HepG2 (cell line): ENCODE data around the gene B3GNT9. TPM values are rescaled to one million over a fixed set of nuclear protein-coding genes. Genes with fewer than 3 reads are reported as not detected.

Experiments
- ATAC-seq: fragments of 200-7000 bp; cut with Tn5 transposase; 3 replicates; pipeline ENCODE4 v1.9.1; 2020; ENCODE audit warnings: mild to moderate bottlenecking, moderate library complexity
- BruUV-seq: library from RNA; stranded (reverse); fragments of 400-500 nt; replicated peaks from 2 replicates; lab custom pipeline; 2021; lab: Mats Ljungman, UMichigan
- CTCF ChIA-PET: fragments of 300-600 bp; formaldehyde crosslinking; extraction: SDS; loops from one replicate; lab custom pipeline; 2021; ENCODE audit warnings: low total read pairs, inconsistent platforms, low intra/inter-chr PET ratio; lab: Yijun Ruan, JAX
- POLR2A ChIA-PET: fragments of 350-600 bp; sonication (Branson Sonifier 250); formaldehyde crosslinking; loops from one replicate; lab custom pipeline; 2020; ENCODE audit warnings: antibody characterized with exemption, inconsistent platforms; lab: Yijun Ruan, JAX
- DNase-seq: peaks from one replicate; pipeline ENCODE4 v3.0.0-alpha.2; 2015; ENCODE audit warnings: low spot score
- FAIRE-seq: peaks from 3 replicates; lab custom pipeline; 2011; peaks lifted over from hg19 to GRCh38; lab: Jason Lieb, UNC
- H2AFZ ChIP-seq: one replicate; pipeline ENCODE4 v1.6.1; 2011; ENCODE audit warnings: low read length, inconsistent platforms
- H3K27ac ChIP-seq: fragments of 300-600 bp; 3 replicates; pipeline ENCODE4 v1.8.0; 2011; ENCODE audit warnings: mixed run types, mild to moderate bottlenecking, mixed read lengths, low read length, inconsistent platforms; ENCODE audit not compliant: insufficient read depth; ENCODE audit errors: extremely low read length
- H3K27me3 ChIP-seq, 2 experiments: fragments of 200-600 bp in 1 of 2; 2 replicates in 1 of 2; 3 replicates in 1 of 2; pipeline versions ENCODE4 v1.6.0 to v1.8.0; 2011; ENCODE audit warnings: low read length in 2 of 2, mild to moderate bottlenecking in 2 of 2, moderate library complexity in 2 of 2, inconsistent platforms in 1 of 2; ENCODE audit not compliant: insufficient read depth in 2 of 2, control insufficient read depth in 1 of 2
- H3K36me3 ChIP-seq, 2 experiments: fragments of 200-600 bp in 1 of 2; replicated peaks in 1 of 2; 2 replicates in 1 of 2; 3 replicates in 1 of 2; pipeline versions ENCODE4 v1.5.1 to v1.8.0; 2011; ENCODE audit warnings: low read length in 2 of 2, inconsistent platforms in 1 of 2; ENCODE audit not compliant: insufficient read depth in 2 of 2, control insufficient read depth in 1 of 2
- H3K4me1 ChIP-seq: 2 replicates; pipeline ENCODE4 v1.5.1; 2012; ENCODE audit warnings: low read length, inconsistent platforms; ENCODE audit not compliant: insufficient read depth
- H3K4me2 ChIP-seq: 2 replicates; pipeline ENCODE4 v1.6.0; 2011; ENCODE audit warnings: low read depth, low read length, inconsistent platforms
- H3K4me3 ChIP-seq, 3 experiments: fragments of 200-600 bp in 1 of 3; sonication (generic), shearing (Covaris generic) in 1 of 3; replicated peaks in 1 of 3; 2 replicates each; pipeline ENCODE4 v1.5.1; 2011 to 2016; ENCODE audit warnings: low read length in 3 of 3, inconsistent platforms in 2 of 3, low read depth in 2 of 3, mild to moderate bottlenecking in 2 of 3, control low read depth in 1 of 3, mixed read lengths in 1 of 3; ENCODE audit not compliant: insufficient read depth in 1 of 3
- H3K79me2 ChIP-seq: one replicate; pipeline ENCODE4 v1.6.1; 2011; ENCODE audit warnings: low read length, inconsistent platforms; ENCODE audit not compliant: insufficient read depth
- H3K9ac ChIP-seq: 2 replicates; pipeline ENCODE4 v1.6.0; 2011; ENCODE audit warnings: mild to moderate bottlenecking, low read depth, low read length, inconsistent platforms; ENCODE audit not compliant: insufficient read depth
- H3K9me3 ChIP-seq: 2 replicates; pipeline ENCODE4 v1.5.1; 2012; ENCODE audit warnings: mild to moderate bottlenecking, low read length
- H4K20me1 ChIP-seq: 2 replicates; pipeline ENCODE4 v1.6.0; 2011; ENCODE audit warnings: inconsistent platforms, mild to moderate bottlenecking, low read length, moderate library complexity; ENCODE audit not compliant: insufficient read depth
- AGO2 ChIP-seq: fragments of 200-400 bp; formaldehyde crosslinking; optimal IDR thresholded peaks from 2 replicates; pipeline ENCODE3; 2017; ENCODE audit warnings: mild to moderate bottlenecking, low read depth, low read length, moderate library complexity
- MNT ChIP-seq: fragments of 450-650 bp; IDR thresholded peaks from 2 replicates; pipeline ENCODE4 v1.6.1; 2016
- RAD21 ChIP-seq: fragments of 450-650 bp; formaldehyde crosslinking; IDR thresholded peaks from 2 replicates; pipeline ENCODE4 v1.5.0; 2020; ENCODE audit warnings: mild to moderate bottlenecking
- RBM22 ChIP-seq: fragments of 200-400 bp; formaldehyde crosslinking; optimal IDR thresholded peaks from 2 replicates; pipeline ENCODE3; 2017; ENCODE audit warnings: mild to moderate bottlenecking, low read length, moderate library complexity
- U2AF1 ChIP-seq: fragments of 200-400 bp; formaldehyde crosslinking; optimal IDR thresholded peaks from 2 replicates; pipeline ENCODE3; 2017; ENCODE audit warnings: mild to moderate bottlenecking, low read depth, low read length
- WGBS: methylation state at CpG from one replicate; pipeline ENCODE4 v1.1.6; 2017; ENCODE audit warnings: low lambda C conversion rate; 5-methylcytosine and 5-hydroxymethylcytosine counted together
- in situ Hi-C: cut with HindIII; loops from 2 replicates; pipeline ENCODE4 v1.10.0; 2017; ENCODE audit warnings: low pct_unique_long_range_greater_than_20kb; ENCODE audit not compliant: extremely low pct_ligation_motif_present
- intact Hi-C: fragments of 100-400 bp; cut with micrococcal nuclease; formaldehyde crosslinking; loops from one replicate; pipeline ENCODE4 v1.10.0; 2022; ENCODE audit not compliant: unreplicated experiment
- polyA plus RNA-seq, 8 experiments: library from polyadenylated mRNA; depleted of rRNA in 3 of 8; stranded (reverse) in 7 of 8; unstranded in 1 of 8; fragments of >200 nt; fragmentation: Illumina TruSeq in 4 of 8; extraction: Trizol in 4 of 8; gene quantifications; 2 replicates each; pipeline versions ENCODE4 v1.2.1 to v1.2.3, GENCODE V29; 2011 to 2016; ENCODE audit warnings: low read depth in 4 of 8, missing spikeins in 1 of 8, mixed read lengths in 1 of 8; ENCODE audit not compliant: insufficient read depth in 1 of 8
- total RNA-seq, 5 experiments: library from RNA; depleted of rRNA; stranded (reverse); fragments of >200 nt; fragmentation: Illumina TruSeq; extraction: Trizol; gene quantifications; 2 replicates each; pipeline ENCODE4 v1.2.3, GENCODE V29; 2016; ENCODE audit warnings: low read depth in 1 of 5
- TF ChIP-seq, protein P1 (sequence below): IDR thresholded peaks from 2 replicates; pipeline ENCODE4 v1.6.1; 2018; ENCODE audit warnings: missing genetic modification reagents
- TF ChIP-seq, protein P2 (sequence below): sonication (generic); formaldehyde crosslinking; IDR thresholded peaks from 2 replicates; pipeline ENCODE4 v1.4.0; 2020; ENCODE audit warnings: missing genetic modification reagents, borderline replicate concordance
- TF ChIP-seq, protein P3 (sequence below): sonication (generic); formaldehyde crosslinking; IDR thresholded peaks from 2 replicates; pipeline ENCODE4 v1.5.0; 2020; ENCODE audit warnings: mild to moderate bottlenecking, missing genetic modification reagents, moderate library complexity

B3GNT9 gene
- total and polyA plus RNA-seq, 2 of the 13 experiments (the other 11 are each of a cell fraction or from before 2014, with no cell fraction given) = 1.5 to 3.1 TPM

- ChIA-PET POLR2A (interaction anchor here (1.5 kb wide), 1 partner anchor 36 kb away, joined by 6 read pairs; no protein-coding TSS in a partner anchor), CTCF (no interaction called here)
- Histone ChIP-seq H3K27me3 (no peaks in the 10 kb centered on the region; a peak in 1 of 5 replicates), H3K36me3 (peaks cover 54 to 73% of the 10 kb centered on the region in 2 experiments), H3K4me1 (peaks cover 15% of the 10 kb centered on the region), H3K79me2 (no peaks in the 10 kb centered on the region), H2AFZ (no peak overlapping the region), H3K4me2 (no peak overlapping the region), H3K9ac (no peak overlapping the region), H3K27ac (no peak overlapping the region), H3K9me3 (no peaks in the 10 kb centered on the region), H3K4me3 (no peak overlapping the region), H4K20me1 (peaks cover 9% of the 10 kb centered on the region; the same call in 1 of the 2 replicates)
- ATAC-seq = no peak
- in situ Hi-C loops = no loop called here
- FAIRE-seq = no peak
- no peak for DNase-seq
- intact Hi-C loops = no loop called here
- WGBS = 94% methylated on average over 7 of the region's 7 CpGs
- no TSS peak for BruUV-seq
- TF ChIP-seq RAD21 (CRISPR knock-in tag) (peak; percentile 35; the same call in 1 of the 2 replicates), AGO2 (peak; percentile 70), U2AF1 (no peak), MNT (no peak), RBM22 (peak; percentile 65)
- TF ChIP-seq, protein P1, sequence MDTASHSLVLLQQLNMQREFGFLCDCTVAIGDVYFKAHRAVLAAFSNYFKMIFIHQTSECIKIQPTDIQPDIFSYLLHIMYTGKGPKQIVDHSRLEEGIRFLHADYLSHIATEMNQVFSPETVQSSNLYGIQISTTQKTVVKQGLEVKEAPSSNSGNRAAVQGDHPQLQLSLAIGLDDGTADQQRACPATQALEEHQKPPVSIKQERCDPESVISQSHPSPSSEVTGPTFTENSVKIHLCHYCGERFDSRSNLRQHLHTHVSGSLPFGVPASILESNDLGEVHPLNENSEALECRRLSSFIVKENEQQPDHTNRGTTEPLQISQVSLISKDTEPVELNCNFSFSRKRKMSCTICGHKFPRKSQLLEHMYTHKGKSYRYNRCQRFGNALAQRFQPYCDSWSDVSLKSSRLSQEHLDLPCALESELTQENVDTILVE (CRISPR knock-in tag) = no peak
- TF ChIP-seq, protein P2, sequence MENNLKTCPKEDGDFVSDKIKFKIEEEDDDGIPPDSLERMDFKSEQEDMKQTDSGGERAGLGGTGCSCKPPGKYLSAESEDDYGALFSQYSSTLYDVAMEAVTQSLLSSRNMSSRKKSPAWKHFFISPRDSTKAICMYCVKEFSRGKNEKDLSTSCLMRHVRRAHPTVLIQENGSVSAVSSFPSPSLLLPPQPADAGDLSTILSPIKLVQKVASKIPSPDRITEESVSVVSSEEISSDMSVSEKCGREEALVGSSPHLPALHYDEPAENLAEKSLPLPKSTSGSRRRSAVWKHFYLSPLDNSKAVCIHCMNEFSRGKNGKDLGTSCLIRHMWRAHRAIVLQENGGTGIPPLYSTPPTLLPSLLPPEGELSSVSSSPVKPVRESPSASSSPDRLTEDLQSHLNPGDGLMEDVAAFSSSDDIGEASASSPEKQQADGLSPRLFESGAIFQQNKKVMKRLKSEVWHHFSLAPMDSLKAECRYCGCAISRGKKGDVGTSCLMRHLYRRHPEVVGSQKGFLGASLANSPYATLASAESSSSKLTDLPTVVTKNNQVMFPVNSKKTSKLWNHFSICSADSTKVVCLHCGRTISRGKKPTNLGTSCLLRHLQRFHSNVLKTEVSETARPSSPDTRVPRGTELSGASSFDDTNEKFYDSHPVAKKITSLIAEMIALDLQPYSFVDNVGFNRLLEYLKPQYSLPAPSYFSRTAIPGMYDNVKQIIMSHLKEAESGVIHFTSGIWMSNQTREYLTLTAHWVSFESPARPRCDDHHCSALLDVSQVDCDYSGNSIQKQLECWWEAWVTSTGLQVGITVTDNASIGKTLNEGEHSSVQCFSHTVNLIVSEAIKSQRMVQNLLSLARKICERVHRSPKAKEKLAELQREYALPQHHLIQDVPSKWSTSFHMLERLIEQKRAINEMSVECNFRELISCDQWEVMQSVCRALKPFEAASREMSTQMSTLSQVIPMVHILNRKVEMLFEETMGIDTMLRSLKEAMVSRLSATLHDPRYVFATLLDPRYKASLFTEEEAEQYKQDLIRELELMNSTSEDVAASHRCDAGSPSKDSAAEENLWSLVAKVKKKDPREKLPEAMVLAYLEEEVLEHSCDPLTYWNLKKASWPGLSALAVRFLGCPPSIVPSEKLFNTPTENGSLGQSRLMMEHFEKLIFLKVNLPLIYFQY = no peak
- TF ChIP-seq, protein P3, sequence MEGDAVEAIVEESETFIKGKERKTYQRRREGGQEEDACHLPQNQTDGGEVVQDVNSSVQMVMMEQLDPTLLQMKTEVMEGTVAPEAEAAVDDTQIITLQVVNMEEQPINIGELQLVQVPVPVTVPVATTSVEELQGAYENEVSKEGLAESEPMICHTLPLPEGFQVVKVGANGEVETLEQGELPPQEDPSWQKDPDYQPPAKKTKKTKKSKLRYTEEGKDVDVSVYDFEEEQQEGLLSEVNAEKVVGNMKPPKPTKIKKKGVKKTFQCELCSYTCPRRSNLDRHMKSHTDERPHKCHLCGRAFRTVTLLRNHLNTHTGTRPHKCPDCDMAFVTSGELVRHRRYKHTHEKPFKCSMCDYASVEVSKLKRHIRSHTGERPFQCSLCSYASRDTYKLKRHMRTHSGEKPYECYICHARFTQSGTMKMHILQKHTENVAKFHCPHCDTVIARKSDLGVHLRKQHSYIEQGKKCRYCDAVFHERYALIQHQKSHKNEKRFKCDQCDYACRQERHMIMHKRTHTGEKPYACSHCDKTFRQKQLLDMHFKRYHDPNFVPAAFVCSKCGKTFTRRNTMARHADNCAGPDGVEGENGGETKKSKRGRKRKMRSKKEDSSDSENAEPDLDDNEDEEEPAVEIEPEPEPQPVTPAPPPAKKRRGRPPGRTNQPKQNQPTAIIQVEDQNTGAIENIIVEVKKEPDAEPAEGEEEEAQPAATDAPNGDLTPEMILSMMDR (CRISPR knock-in tag) = peak; percentile 59
Measured at GRCh38 chr16:67146523-67147357, 4.1 kb downstream of the B3GNT9 start.
